Lower leg skin (tissue), 4 donors: ENCODE data around the gene SZRD1. TPM values are rescaled to one million over a fixed set of nuclear protein-coding genes. Genes with fewer than 3 reads are reported as not detected.
"Not testable (repeated sequence)": the region's sequence is repeated elsewhere in the genome, so short reads cannot be mapped to it uniquely, and the experiment has no call there.

Source experiments
- DNase-seq, 2 donors: peaks; one replicate each; pipeline ENCODE4 v3.0.0-alpha.2; 2019; ENCODE audit warnings: low spot score in 2 of 2
- H3K4me3 ChIP-seq: fragments of 200-600 bp; sonication (generic); 2 replicates; pipeline ENCODE4 v1.5.1; 2017; ENCODE audit warnings: mild to moderate bottlenecking, low read depth; ENCODE audit not compliant: poor library complexity, severe bottlenecking
- POLR2A ChIP-seq, 2 donors: fragments of 450-650 bp; IDR thresholded peaks; one replicate each; pipeline ENCODE4 v1.6.1; 2016 to 2017; ENCODE audit warnings: antibody characterized with exemption in 2 of 2, mild to moderate bottlenecking in 1 of 2, moderate library complexity in 1 of 2
- WGBS, 2 donors: methylation state at CpG; one replicate each; pipeline ENCODE4 v1.1.5; 2018; 5-methylcytosine and 5-hydroxymethylcytosine counted together
- intact Hi-C: fragments of 100-400 bp; cut with DNase I; formaldehyde crosslinking; loops from one replicate; pipeline ENCODE4 v1.15.0; 2023; ENCODE audit warnings: low total_unique reads
- total RNA-seq, 4 donors: library from RNA; depleted of rRNA; stranded (reverse); fragments of >200 nt; gene quantifications; one replicate each; pipeline ENCODE4 v1.1.0, GENCODE V29; 2016
- TF ChIP-seq, protein P1 (sequence below), 3 donors: fragments of 450-650 bp; IDR thresholded peaks; one replicate each; pipeline ENCODE4 v1.5.1; 2016; ENCODE audit warnings: antibody characterized with exemption in 3 of 3, mild to moderate bottlenecking in 3 of 3, moderate library complexity in 2 of 3

Gene SZRD1
- total RNA-seq, 4 donors from 2014 or later: 37.8 to 54.0 (median 48.5) TPM

DNA sequence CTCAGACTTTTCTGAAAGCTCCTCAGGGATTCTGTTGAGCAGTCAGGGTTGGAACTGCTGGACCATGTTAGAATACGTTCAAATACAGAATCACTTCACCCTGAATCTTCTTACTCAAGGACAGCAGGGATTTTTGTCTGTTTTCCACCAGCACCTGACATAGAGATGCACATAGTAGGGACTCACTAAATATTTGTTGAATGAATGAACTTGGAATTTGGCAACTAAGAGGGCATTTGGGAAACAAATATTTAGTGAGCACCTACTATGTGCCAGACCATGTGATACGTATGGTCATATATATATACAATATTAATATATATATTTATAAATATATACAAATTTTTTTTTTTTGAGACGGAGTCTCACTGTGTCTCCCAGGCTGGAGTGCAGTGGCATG is 10.2 kb upstream of the SZRD1 start:
- DNase-seq: no peak
- 81 to 83% methylated on average over 3 of the region's 3 CpGs for WGBS, 2 donors
- intact Hi-C loops: loop anchor here (10.0 kb wide), 1 partner anchor 272 kb away; no protein-coding TSS in a partner anchor
- H3K4me3 ChIP-seq: no peak overlapping the region
- TF ChIP-seq, protein P1, sequence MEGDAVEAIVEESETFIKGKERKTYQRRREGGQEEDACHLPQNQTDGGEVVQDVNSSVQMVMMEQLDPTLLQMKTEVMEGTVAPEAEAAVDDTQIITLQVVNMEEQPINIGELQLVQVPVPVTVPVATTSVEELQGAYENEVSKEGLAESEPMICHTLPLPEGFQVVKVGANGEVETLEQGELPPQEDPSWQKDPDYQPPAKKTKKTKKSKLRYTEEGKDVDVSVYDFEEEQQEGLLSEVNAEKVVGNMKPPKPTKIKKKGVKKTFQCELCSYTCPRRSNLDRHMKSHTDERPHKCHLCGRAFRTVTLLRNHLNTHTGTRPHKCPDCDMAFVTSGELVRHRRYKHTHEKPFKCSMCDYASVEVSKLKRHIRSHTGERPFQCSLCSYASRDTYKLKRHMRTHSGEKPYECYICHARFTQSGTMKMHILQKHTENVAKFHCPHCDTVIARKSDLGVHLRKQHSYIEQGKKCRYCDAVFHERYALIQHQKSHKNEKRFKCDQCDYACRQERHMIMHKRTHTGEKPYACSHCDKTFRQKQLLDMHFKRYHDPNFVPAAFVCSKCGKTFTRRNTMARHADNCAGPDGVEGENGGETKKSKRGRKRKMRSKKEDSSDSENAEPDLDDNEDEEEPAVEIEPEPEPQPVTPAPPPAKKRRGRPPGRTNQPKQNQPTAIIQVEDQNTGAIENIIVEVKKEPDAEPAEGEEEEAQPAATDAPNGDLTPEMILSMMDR (IDR thresholded peaks at IDR 0.05): no peak
- no peak for TF ChIP-seq POLR2A (IDR thresholded peaks at IDR 0.05)

DNA sequence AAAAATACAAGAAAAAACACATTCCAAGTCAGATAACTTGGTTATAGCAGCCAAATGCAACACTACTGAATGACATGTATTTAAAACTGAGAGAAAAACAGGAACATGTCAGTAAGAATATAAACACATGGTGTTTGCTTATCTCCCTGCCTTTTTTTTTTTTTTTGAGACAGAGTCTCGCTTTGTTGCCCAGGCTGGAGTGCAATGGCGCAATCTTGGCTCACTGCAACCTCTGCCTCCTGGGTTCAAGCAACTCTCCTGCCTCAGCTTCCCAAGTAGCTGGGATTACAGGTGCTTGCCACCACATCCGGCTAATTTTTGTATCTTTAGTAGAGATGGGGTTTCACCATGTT is 1.9 kb upstream of the SZRD1 start:
- H3K4me3 ChIP-seq, DNase-seq, intact Hi-C loops: not testable (repeated sequence)
- 73 to 78% methylated on average over 3 of the region's 3 CpGs for WGBS, 2 donors

DNA sequence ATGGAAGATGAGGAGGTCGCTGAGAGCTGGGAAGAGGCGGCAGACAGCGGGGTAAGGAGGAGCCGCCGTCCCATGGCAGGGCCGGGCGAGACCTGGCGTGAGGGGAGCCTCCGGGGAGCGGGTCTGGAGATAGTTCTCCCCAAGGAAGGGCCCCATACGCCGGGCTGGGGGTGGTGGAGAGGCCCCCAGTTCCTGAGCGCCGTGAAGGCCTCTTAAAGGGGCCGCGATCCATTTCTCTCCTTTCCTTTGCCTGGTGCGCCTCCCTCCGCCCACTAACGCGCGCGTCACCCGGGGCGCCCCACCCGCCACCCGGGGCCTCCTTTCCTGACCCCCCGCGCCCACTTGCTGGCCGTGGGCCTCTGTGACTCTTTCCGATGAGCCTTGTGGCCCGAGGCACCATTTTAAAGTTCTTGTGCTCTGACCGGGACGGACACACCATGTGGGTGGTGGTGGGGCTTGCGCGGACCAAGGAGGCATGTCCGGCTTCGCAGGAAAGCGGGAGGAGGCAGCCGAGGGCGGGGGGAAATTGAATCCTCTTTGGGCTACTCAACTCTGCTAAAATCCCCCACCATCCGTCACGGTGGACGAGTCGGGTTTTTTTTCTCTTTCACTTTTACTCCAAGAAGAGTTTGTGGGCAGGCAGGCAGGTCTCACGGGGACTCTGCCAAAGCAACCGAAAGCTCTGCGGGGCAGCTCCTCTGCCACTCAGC is 371 bp downstream of the SZRD1 start:
- 0 to 1% methylated on average over 45 to 46 of the region's 47 CpGs for WGBS, 2 donors
- intact Hi-C loops: no loop called here

DNA sequence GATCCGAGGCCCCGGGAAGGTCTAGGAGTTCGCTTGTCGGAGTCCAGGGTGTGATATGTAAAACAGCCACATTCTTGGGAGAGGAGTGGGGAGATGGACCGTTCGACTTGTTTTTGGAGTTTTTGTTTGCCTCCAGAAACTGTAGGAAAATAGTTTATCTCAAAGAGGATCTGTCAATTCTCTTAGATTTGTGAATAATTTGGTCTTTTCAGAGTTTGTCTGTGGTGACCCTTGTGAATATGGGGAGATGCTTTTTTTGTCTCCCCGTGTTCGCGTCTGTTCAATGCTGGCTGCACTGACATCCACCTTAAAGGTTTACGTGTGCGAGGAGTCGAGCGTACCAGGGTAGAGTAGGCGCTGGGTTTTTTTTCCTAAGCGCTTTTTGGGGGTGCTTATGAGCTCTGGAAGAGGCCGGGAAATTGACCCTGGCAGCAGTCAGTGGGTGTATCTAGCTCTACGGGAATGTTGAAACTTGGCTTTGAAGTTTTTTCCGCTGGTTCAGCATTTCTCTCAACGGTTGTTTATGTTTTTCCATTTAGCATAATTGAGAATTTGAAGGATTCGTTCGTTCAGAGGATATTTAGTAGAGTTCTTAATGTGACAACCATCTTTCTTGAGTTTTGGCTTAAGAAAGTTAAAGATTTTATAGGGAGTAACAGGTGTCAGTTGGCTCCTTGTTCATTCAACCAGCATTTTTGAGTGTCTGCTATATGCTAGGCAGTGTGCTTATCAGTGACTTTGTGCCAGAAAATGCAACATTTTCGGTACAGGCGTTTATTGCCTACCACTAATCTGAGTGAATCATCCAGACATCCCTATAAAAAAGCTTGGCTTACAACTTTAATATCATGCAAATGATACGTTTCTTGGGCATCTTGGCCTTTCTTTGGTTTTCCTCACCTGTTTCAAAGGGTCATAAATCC is 1.2 kb downstream of the SZRD1 start:
- peak overlapping the region; percentile 70 for H3K4me3 ChIP-seq
- intact Hi-C loops: no loop called here
- TF ChIP-seq, protein P1 (IDR thresholded peaks at IDR 0.05): no peak
- no peak for TF ChIP-seq POLR2A (IDR thresholded peaks at IDR 0.05)
- DNase-seq: no peak
- 1% methylated on average over 24 of the region's 24 CpGs for WGBS, 2 donors

More for the DNA sequence above, 371 bp downstream of the SZRD1 start:
- peak; percentile 83 to 97 for DNase-seq
- peak overlapping the region; percentile 70 for H3K4me3 ChIP-seq
- peak in 1 of 2 donors; percentile 75 for TF ChIP-seq POLR2A (IDR thresholded peaks at IDR 0.05)
- TF ChIP-seq, protein P1 (IDR thresholded peaks at IDR 0.05): no peak

DNA sequence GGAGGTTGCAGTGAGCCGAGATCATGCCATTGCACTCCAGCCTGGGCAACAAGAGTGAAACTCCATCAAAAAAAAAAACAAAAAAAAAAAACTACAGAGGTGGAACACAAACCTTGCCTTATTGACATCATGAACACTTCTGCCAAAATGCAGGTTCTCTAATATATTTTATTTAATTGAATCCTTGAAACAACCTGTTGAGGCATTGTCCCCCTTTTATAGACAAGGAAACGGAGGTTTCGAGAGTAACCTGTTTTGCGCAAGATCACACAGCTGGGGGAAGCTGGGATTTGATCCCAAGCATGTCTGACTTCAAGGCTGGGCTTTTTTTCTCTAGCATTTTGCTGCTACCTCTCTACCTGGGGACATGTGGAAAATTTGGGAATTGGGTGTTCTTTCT is 2.8 kb downstream of the SZRD1 start:
- TF ChIP-seq, protein P1 (IDR thresholded peaks at IDR 0.05): no peak
- no peak for TF ChIP-seq POLR2A (IDR thresholded peaks at IDR 0.05)
- 82 to 84% methylated on average over 4 of the region's 4 CpGs for WGBS, 2 donors
- no peak overlapping the region for H3K4me3 ChIP-seq
- intact Hi-C loops: no loop called here
- DNase-seq: no peak

DNA sequence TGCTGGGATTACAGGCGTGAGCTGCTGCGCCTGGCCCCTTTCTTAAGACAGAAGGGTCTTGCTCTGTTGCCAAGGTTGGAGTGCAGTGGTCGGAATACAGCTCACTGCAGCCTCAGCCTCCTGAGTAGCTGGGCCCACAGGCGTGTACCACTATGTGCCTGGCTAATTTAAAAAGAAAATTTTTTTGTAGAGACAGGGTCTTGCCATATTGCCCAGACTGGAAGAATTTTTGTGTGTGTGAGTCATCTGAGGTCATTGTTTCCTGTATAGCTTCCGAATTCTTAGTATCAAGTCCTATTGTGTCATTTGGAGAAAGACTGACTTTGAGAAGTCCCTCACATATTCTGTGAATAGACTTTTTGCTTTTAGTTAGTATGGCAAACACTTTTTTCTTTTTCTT is 4.7 kb downstream of the SZRD1 start:
- TF ChIP-seq, protein P1 (IDR thresholded peaks at IDR 0.05): no peak
- no peak for TF ChIP-seq POLR2A (IDR thresholded peaks at IDR 0.05)
- no peak for DNase-seq
- intact Hi-C loops: no loop called here
- 76 to 88% methylated on average over 5 of the region's 5 CpGs for WGBS, 2 donors
- H3K4me3 ChIP-seq: no peak overlapping the region
